Esophagus squamous epithelium (tissue), 4 donors: Measurements from ENCODE around the gene ACACA.

ENCODE experiments used
- CTCF ChIP-seq, 6 experiments: fragments of 450-650 bp in 4 of 6; fragments of 200-600 bp in 2 of 6; sonication (generic) in 2 of 6; IDR thresholded peaks; one replicate each; pipeline ENCODE4 v1.5.1; 2016 to 2019; ENCODE audit warnings: antibody characterized with exemption in 6 of 6, mild to moderate bottlenecking in 4 of 6, moderate library complexity in 4 of 6
- POLR2A ChIP-seq, 4 donors: fragments of 450-650 bp; IDR thresholded peaks; one replicate each; pipeline ENCODE4 v1.6.1; 2017; ENCODE audit warnings: antibody characterized with exemption in 4 of 4, mild to moderate bottlenecking in 4 of 4, moderate library complexity in 3 of 4

DNA sequence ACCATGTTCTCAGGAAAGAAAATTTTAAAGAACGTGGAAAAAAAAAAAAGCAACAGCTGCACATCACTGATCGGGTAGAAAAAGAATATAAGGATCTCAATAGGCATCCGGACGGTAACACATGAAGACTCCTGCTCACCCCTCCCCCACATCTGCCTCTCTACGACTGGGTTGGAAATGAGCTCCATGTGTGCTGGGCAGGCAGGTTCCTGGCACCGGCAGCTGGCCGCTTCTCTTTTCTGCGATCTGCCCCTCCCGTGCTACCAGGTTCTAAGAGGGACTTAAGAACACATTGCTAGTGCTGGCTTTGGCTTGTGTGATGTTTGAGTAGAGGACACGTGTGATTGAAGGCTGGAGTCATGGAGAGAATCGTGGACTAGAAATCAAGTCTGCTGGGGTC, 342.4 kb downstream of the ACACA start:
- TF ChIP-seq CTCF (IDR thresholded peaks at IDR 0.05) (no peak), POLR2A (IDR thresholded peaks at IDR 0.05) (no peak)
